HT1080 (cell line): ENCODE results near the gene PTPRN2. TPM values are rescaled to one million over a fixed set of nuclear protein-coding genes. Genes with fewer than 3 reads are reported as not detected.
A peak's percentile ranks its signal among the peaks of the same experiment; 100 is the strongest.

Experiments
- DNase-seq: peaks from one replicate; pipeline ENCODE4 v3.0.0-alpha.2; 2015; ENCODE audit warnings: low read depth
- total RNA-seq: library from RNA; depleted of rRNA; stranded (reverse); fragments of >200 nt; shearing (Covaris generic); gene quantifications from 2 replicates; pipeline ENCODE4 v1.2.3, GENCODE V29; 2014

The PTPRN2 gene
- total RNA-seq, 1 experiment from 2014 or later = 0.31 TPM

DNA sequence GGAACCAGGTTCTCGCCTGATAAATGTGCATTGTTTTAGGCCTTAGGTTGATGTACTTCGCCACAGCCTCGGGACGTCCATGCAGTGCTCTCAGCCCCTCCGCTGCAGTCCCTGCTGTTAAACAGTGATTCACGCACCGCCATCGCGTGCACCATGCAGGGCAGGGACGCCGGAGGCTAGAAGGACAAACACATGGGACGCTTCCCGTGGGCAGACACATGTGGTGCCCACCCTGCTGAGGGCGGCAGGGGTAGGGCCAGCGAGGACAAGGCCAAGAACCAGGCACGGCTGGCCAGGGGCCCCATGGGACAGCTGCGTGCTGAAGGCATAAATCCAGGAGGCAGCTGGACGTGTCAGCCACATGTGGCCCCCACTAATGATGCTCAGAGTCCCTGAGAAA lies 394.7 kb downstream of the PTPRN2 start:
- no peak for DNase-seq

DNA sequence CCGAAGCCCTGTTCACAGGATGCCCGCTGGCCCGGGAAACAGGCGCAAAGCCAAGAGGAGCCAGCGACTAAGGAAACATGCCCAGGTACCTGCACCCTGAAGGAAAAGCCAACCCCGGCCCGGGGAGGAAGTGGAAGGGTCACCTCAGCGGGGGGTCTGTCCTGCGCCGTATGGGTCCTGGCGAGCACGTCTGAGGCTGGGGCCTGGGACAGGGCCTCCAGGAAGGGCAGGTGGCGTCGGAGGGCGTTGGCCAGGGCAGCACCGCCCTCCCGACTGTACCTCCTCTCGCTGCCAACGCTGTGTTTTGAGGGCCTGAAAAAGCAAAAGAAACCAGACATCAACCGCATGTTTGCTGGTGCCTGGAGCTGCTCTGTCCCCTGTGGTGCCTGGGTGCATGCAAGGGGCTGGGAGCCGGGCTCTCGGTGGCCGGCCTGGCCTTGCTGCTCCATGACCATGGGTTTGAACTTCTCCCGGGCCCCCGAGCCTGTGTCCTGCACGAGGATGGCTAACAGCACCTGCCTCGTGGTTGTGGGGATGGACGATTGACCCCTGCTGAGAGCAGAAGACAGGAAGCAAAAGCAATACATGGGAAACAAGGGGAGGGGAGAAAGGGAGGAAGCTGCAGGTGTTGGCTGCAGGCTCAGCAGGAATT lies 395.3 kb downstream of the PTPRN2 start:
- DNase-seq = no peak

DNA sequence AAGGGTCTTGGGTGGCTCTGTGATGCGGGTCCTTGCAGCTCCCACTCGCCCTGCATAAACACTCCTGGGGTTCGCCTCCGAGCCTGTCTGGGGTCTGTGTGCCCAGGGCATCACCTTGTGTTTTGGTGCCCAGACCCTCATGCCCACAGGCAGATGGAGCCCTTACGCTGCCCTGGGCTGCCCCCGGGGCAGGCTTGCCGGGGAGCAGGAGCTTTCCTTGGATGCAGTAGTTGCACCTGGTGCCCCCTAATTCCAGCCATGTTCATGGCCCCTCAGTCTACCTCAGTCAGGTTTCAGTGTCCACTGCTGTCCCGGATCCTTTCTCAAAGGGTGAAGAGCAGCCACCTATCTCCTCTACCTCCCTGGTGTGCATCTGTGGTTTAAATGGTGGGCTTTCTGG lies 396.0 kb downstream of the PTPRN2 start:
- no peak for DNase-seq

DNA sequence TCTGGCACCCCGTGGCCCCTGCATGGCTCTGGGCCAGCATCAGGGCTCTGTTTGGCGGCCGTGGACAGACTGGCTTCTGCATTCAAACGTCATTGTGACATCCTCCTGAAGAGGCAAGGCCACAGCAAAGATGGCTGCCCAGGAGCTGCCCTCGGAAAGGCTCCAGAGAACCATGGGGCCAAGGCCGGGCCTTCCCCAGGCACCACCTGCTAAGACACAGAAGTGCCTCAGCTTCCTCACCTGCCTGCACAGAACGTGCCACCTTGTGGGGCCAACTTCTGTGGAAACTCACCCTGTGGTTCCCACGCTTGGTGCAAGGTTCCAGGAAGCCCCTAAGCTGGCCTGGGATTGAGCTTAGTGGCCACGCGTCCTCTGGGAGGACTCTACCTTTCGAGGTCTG lies 396.9 kb downstream of the PTPRN2 start:
- DNase-seq = no peak

DNA sequence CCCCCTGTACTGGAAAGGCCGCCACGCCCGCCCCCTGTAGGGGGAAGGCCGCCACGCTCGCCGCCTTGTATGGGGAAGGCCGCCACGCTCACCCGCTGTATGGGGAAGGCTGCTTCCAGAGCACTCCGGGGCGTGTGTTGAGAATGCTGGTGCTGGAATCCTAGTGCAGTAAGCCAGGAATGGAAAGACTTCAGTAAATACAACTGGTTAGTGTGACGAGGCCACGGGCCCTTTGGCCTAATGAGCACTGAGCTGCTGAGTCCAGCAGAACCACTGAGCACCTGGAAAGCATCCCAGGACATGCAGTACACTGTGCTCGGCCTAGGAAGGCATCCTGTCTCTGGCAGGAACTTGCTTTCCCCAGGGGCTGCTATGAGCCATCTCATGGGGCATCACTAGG lies 398.9 kb downstream of the PTPRN2 start:
- DNase-seq = no peak

DNA sequence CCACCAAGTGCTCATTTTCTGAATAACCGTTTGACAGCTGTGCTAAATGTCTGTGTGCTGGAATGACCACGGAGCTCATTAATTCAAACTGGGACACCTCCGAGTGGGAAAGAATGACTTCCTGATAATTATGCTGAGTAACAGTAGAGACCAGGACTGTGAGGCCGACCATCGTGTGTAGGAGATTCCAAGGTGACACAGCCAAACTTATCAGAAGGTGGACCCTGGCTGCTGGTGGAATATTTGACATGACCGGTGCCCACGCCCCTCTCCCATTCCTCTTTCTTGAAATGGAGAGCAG lies 400.0 kb downstream of the PTPRN2 start:
- no peak for DNase-seq

DNA sequence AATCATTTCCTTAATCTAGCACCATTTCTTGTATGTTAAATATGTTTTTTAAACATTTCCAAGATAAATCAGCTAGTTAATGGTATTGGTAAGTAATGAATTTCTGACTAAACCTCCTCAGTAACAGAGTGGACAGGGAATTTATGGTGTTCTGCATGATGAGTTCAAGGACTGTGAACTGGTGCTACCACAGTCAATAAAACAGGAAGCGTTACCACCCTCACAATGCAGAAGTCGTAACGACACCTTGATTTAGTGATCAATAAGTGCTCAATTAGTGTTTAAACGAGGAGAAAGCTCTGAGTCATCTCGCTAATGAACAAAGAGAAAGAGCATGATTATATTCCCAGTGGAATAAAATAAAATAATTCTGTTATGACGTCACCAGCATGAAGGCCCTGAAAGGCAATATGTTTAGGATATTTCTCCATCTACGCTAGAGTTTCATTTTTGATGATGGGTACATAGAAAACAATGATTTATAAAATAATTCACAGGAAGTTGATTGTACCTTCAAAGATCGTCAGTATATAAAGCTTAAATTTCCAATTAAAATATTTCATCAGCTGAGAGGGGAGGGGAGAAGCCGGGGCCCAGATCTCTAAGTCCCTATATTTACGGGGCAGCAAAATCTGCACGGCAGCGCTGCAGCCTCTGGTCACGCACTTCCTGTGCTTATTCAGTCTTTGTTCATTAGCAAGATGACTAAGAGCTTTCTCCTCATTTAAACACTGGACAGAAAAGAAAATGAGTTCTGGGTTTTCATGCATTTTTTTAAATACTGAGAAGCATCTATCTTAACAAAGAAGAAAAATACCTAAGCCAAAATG lies 400.5 kb downstream of the PTPRN2 start:
- DNase-seq = peak; percentile 21

DNA sequence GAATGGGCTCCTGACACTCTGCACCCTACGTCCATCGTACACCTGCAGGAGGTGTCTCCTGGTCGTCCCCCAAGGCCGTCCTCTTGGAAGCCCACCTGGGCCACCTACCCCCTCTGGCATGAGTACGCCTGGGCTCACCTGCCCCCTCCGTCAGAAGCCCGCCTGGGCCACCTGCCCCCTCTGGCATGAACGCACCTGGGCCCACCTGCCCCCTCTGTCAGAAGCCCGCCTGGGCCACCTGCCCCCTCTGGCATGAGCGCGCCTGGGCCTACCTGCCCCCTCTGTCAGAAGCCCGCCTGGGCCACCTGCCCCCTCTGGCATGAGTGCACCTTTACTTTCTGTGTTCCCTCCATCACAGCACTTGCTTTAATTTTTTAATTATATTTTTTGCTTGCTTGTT lies 401.2 kb downstream of the PTPRN2 start:
- no peak for DNase-seq

DNA sequence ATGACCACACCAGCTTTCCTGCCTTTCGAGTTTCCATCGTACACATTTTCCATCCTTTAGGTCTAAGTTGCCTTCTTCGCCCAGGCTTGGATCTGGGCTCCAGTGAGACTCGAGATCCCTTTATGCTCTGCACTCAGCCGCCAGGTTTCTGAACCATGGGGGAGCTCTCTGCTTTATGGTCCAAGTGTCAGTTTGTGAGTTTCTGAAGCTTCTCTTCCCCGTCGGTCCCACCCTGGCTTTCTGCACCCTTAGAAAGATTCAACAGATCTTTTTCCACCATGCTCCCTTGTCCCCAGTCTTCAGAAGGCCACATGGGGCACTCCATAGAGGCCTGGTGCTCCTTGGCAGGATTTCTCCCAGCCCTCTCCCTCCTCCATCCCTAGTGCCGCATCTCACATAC lies 402.0 kb downstream of the PTPRN2 start:
- DNase-seq = no peak

DNA sequence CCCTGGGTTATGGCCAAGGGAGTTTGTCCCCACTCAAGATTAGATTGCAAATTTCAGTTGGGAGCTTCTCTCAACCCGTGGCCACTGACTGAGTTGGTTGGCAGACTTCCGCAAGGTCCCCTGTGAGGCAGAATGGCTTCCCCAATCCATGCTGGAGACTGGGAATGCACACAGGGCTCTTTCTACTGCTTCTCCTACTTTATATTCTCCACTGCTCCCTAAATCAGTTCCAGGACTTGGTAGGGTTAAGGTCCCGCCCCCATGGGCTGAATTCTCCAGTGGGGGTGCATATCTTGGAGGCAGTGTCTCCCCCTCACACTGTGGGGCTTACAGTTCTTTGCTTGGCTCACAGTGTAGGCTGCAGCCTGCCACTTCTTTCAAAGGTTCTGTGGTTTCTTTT lies 404.2 kb downstream of the PTPRN2 start:
- no peak for DNase-seq

DNA sequence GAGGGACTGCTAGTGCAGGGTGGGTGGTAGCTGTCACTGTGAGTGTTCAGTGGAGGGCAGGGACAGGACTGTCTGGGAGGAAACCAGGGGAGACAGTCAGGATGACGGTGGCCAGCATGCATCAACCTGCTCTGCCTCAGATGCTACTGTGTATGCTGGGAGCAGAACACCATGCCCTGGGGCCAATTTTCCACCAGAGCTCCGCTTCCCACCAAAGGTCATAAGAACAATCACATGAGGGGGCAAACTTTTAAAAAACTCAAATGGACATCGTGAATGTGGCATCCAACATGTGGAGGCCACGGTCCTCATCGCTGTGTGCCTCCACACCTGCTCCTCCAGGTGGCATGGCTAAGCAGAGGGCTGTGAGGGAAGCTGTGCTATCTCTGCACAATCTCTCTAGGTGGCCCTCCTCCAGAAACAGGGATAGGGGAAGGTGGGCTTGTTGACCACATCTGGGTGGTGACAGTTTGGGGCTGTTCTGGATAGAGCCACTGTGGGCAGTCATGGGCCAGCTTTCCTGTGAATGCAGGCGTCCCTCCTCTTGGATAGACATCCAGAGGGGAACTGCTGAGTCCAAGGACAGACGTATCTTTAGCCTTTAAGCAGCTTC lies 411.0 kb downstream of the PTPRN2 start:
- DNase-seq = no peak

DNA sequence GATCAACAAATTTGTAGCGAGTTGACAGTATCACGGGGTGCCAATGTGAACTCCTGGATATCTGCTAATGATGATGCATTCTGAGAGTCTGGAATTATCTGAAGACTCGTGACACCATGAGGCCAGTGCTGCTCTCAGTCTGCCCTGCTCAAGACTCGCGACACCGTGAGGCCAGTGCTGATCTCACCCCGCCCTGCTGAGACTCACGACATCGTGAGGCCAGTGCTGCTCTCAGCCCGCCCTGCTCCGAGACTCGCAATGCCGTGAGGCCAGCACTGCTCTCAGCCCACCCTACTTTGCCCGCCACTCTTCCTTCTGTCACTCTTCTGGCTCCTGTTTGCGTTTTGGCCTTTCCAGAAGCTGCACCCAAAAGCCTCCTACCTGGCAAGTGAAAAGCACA lies 411.8 kb downstream of the PTPRN2 start:
- no peak for DNase-seq

DNA sequence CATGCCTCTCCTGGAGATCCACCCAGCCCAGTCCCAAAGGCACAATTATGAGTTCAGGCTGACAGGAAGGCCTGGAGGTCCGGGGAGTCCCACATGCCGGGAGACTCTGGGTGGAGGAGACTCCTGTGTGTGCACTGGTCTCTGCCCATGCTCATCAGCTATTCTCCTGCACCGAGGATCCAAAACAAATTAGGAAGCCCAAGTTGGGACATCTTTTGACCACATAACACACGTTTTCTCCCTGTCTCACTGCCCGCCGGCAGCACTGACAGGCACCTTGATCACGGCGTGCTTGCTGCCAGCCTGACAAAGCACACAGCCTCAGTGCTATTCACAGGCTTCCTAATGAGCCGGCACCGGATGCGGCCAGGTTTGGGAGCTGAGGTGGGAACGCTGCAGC lies 412.7 kb downstream of the PTPRN2 start:
- DNase-seq = no peak

DNA sequence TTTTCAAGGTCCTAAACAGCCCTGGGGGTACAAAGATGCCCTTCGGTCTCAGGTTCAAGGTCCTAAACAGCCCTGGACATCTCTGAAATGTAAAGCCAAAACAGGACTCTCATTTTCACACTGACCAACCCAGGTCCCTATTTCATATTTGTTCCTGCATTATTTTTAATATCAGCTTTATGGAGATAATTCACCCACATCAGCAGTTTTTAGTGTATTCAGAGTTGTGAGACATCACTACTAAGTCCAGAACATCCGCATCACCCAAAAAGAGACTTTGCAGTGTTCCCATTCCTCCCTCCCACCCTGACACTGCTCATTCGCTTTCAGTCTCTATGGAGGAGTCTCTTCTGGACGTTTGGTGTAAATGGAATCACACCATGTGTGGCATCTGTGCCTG lies 420.2 kb downstream of the PTPRN2 start:
- no peak for DNase-seq

DNA sequence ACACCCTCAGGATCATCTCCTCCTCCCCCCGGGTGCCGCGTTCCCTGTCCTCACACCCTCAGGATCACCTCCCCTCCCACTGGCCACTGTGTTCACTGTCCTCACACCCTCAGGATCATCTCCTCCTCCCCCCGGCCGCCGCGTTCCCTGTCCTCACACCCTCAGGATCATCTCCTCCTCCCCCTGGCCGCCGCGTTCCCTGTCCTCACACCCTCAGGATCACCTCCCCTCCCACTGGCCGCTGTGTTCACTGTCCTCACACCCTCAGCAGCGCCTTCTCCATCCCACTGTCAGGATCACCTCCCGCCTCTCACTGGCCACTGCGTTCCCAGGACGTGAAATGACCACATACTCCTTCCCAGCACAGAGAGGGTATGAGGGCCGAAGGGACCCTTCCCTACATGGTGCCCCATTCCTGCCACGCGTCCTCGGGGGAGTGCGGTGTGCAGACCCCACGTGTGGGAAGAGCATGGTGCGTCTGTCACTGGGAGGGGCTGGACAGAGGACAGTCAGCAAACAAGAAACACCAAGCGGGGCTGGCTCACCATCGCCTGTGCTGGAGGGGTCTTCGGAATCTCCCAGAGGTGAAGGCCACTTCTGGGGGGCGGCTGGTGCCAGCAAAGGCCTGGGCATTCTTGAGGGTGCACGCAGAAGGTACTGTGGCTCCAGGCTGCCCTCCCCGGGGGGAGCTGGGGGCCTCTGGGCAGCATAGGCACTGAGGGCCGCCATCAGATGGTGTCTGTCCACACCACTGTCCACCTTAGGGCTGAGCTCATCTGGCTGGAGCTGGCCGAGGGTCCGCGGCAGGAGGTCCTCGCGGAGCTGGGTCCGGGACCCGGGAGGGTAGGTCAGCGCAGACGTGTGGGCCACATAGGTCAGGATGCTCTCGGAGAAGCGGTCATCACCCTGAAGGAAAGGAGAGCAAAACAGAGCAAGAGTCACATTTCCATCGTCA lies 421.0 kb downstream of the PTPRN2 start:
- no peak for DNase-seq

DNA sequence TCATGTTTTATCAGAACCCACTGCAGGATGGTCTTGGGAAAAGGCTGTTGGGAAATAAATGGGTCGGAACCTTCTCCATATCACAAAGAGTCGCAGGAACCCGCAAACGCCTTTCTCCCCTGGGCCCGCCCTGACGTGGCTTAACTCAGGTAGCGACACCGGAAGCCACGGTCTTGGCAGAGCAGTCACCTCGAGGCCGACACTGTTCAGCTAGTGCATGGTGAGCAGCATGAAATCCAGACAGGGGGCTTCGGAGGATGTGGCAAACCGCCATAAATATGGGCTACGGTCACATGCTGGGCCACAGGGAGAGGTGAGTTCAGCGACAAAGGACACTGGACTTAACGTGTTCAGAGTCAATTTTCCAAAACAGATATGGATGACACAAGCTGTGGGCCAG lies 421.9 kb downstream of the PTPRN2 start:
- DNase-seq = no peak

DNA sequence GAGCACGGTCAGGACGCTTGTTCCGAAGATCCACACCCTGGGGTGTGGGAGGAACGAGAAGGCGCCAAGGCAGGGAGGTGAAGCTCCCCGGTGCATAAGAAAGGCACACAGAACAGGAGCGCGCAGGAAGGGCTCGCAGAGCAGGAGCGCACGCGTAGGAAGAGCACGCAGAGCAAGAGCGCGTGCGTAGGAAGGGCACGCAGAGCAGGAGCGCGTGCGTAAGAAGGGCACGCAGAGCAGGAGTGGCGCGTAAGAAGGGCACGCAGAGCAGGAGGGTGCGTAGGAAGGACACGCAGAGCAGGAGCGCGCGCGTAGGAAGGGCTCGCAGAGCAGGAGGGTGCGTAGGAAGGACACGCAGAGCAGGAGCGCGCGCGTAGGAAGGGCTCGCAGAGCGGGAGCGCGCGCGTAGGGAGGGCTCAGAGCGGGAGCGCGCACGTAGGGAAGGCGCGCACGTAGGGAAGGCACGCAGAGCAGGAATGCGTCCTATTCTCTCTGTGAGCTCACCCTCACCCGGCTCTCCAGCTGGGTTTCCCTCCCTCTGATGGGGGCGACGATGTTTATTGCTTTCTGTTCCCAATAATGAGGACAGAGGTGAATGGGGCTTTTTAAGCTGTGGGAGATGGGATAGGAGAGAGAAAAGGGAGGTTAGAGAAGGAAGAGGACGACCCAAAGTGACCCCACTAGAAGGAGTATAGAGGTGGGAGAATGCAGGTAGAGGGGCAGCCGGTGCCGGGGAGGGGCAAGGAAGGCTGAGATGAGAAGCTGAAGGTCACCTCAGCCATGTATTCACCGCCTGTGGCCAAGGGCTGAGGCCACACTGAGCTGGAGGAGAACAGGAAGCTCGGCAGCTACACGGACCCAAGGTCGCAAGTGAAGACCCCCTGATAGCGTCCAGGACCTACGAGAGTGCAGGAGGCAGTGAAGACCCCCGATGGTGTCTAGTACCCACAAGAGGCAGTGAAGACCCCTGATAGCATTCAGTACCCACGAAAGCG lies 423.2 kb downstream of the PTPRN2 start:
- DNase-seq = no peak

DNA sequence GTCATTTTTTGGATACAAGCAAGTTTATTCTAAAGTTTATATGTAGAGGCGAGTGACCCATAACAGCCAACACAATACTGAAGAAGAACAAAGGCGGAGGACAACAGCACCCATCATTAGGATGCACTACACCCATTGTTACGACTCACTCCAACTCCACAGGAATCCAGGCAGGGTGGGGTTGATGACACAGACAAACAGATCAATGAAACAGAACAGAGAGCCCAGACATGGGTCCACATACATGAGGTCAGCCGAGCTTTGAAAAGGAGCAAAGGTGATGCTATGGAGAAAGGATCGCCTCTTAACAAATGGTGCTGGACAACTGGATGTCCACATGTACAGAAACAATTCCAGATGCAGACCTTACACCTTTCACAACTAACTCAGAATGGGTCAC lies 426.4 kb downstream of the PTPRN2 start:
- no peak for DNase-seq

DNA sequence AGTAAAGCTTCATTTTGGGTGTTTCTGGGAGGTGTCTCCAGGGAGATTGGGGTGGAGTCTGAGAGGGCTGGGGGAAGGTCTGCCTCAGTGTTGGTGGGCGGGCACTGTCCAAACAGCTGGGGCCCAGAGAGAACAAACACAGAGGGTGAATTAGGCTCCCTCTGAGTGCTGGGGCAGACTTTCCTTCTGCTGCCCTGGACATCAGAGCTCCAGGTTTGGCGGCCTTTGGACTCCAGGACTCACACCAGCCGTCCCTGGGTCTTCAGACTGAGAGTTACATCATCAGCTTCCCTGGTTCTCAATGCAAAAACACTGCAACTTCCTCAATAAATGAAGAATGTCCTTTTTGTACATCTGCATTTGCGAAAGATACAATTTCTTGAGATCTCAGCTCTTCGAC lies 427.4 kb downstream of the PTPRN2 start:
- DNase-seq = no peak

DNA sequence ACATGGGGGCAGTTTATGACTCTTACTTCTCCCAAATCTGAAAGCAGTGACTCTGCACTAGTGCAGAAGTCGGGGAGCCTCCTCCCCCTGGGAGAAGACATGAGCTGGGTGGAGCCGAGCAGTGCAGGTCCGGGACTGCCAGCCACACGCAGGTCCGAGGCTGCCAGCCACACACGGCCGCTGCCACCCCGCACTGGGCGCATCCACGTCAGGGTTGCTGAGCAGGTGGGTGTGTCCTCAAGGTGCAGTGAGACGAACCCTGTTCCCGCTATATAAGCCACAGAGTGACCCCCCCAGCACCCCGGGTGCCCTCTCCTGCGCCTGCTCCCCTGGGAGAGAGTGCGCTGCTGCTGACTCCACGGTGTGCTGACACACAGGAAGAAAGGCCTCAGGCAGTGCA lies 430.2 kb downstream of the PTPRN2 start:
- DNase-seq = no peak

DNA sequence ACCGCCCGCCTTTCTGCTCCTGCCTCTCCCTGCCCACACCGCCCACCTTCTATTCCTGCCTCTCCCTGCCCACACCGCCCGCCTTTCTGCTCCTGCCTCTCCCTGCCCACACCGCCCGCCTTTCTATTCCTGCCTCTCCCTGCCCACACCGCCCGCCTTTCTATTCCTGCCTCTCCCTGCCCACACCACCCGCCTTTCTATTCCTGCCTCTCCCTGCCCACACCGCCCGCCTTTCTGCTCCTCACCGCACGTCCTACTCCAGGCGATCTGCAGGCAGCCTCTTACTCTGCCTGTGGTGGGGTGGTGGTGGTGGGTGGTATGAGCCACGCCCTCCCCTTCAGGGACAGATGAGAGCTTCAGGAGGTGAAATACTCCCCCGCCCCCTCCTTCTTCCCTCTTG lies 436.4 kb downstream of the PTPRN2 start:
- peak; percentile 32 for DNase-seq
